AML-193 (cell line): ENCODE results near the gene RPL7A.

ENCODE experiments used
- DNase-seq, 2 experiments: peaks; one replicate each; lab custom pipeline; 2025; lab: John Stamatoyannopoulos, UW

RPL7A gene

GRCh38 chr9:133347515-133347984 lies 468 bp upstream of the RPL7A start:
- DNase-seq = peak in 1 of 2 experiments; percentile 21

- DNase-seq = no peak
Observed at GRCh38 chr9:133348718-133349573, 928 bp downstream of the RPL7A start.

- DNase-seq = no peak
Observed at GRCh38 chr9:133349965-133350616, 2.1 kb downstream of the RPL7A start.

- no peak for DNase-seq
Observed at GRCh38 chr9:133351526-133351907, 3.5 kb downstream of the RPL7A start.

GRCh38 chr9:133351908-133352634 lies 4.1 kb downstream of the RPL7A start:
- DNase-seq = peak; percentile 48 to 53

GRCh38 chr9:133352635-133353340 lies 4.8 kb downstream of the RPL7A start:
- no peak for DNase-seq

- DNase-seq = no peak
Observed at GRCh38 chr9:133353548-133353947, 5.5 kb downstream of the RPL7A start.

GRCh38 chr9:133354766-133355165 lies 6.7 kb downstream of the RPL7A start:
- DNase-seq = peak; percentile 41 to 60

GRCh38 chr9:133355881-133356357 lies 7.9 kb downstream of the RPL7A start:
- no peak for DNase-seq

- DNase-seq = peak; percentile 67 to 71
Observed at GRCh38 chr9:133356391-133357091, 8.5 kb downstream of the RPL7A start, which contains the start of the genes SURF1 and SURF2. Gene SURF1 (minus strand): TSS chr9:133356487. CDS start chr9:133356453, 34 bp downstream. Gene SURF2 (plus strand): TSS chr9:133356550. CDS start chr9:133356593, 43 bp downstream.

- DNase-seq = no peak
Observed at GRCh38 chr9:133357656-133358055, 9.6 kb downstream of the RPL7A start.

- no peak for DNase-seq
Observed at GRCh38 chr9:133359399-133360175, 11.6 kb downstream of the RPL7A start.

- no peak for DNase-seq
Observed at GRCh38 chr9:133360400-133361393, 12.7 kb downstream of the RPL7A start.

GRCh38 chr9:133361507-133362092 lies 13.6 kb downstream of the RPL7A start:
- no peak for DNase-seq

- no peak for DNase-seq
Observed at GRCh38 chr9:133362359-133363044, 14.5 kb downstream of the RPL7A start.

GRCh38 chr9:133366435-133366834 lies 18.4 kb downstream of the RPL7A start:
- no peak for DNase-seq

GRCh38 chr9:133367221-133367620 lies 19.2 kb downstream of the RPL7A start:
- no peak for DNase-seq

- DNase-seq = no peak
Observed at GRCh38 chr9:133367778-133368177, 19.8 kb downstream of the RPL7A start.
